ENCODE measurements around the gene RASAL2. TPM values are rescaled to one million over a fixed set of nuclear protein-coding genes. Genes with fewer than 3 reads are reported as not detected.

The RASAL2 gene
- total and polyA plus RNA-seq, 9 of the 15 experiments (the other 6 are each of a cell fraction or from before 2014, with no cell fraction given), result 0.13 to 1.0 (median 0.62) TPM

GRCh38 chr1:178310685-178311105 is 216.8 kb downstream of the RASAL2 start (continued):
- TF ChIP-seq RHOXF2B (CRISPR knock-in tag; conservative IDR thresholded peaks at IDR 0.05), result no peak
- TF ChIP-seq HDAC1 (IDR thresholded peaks at IDR 0.05), result no peak
- no peak for TF ChIP-seq ZNF717 (CRISPR knock-in tag; IDR thresholded peaks at IDR 0.05)
- no peak for TF ChIP-seq HMG20A (CRISPR knock-in tag; conservative IDR thresholded peaks at IDR 0.05)
- no peak for TF ChIP-seq NONO (IDR thresholded peaks at IDR 0.05; ENCODE audit: low read depth in 2 of 2, low read length in 1 of 2)
- no peak for TF ChIP-seq FOXJ2 (tag; IDR thresholded peaks at IDR 0.05)
- no peak for TF ChIP-seq ZNF253 (CRISPR knock-in tag; conservative IDR thresholded peaks at IDR 0.05)
- no peak for TF ChIP-seq MYNN (IDR thresholded peaks at IDR 0.05)
- TF ChIP-seq MYNN (CRISPR knock-in tag; IDR thresholded peaks at IDR 0.05), result no peak
- TF ChIP-seq NBN (IDR thresholded peaks at IDR 0.05; ENCODE audit: low read depth), result no peak
- TF ChIP-seq HEY1 (CRISPR knock-in tag; IDR thresholded peaks at IDR 0.05; ENCODE audit: borderline replicate concordance), result no peak
- TF ChIP-seq, protein P1, sequence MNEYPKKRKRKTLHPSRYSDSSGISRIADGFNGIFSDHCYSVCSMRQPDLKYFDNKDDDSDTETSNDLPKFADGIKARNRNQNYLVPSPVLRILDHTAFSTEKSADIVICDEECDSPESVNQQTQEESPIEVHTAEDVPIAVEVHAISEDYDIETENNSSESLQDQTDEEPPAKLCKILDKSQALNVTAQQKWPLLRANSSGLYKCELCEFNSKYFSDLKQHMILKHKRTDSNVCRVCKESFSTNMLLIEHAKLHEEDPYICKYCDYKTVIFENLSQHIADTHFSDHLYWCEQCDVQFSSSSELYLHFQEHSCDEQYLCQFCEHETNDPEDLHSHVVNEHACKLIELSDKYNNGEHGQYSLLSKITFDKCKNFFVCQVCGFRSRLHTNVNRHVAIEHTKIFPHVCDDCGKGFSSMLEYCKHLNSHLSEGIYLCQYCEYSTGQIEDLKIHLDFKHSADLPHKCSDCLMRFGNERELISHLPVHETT (CRISPR knock-in tag; conservative IDR thresholded peaks at IDR 0.05 in 1 of 2, IDR thresholded peaks at IDR 0.05 in 1 of 2), result no peak
- TF ChIP-seq RB1 (IDR thresholded peaks at IDR 0.05; ENCODE audit: low read depth), result peak; percentile 17; the same call in 1 of the 2 replicates
- no peak for TF ChIP-seq SMARCC2 (IDR thresholded peaks at IDR 0.05; ENCODE audit: low read depth)
- TF ChIP-seq RCOR1 (IDR thresholded peaks at IDR 0.05; ENCODE audit: borderline replicate concordance in 1 of 2, low read depth in 2 of 2, low read length in 2 of 2), result no peak
- TF ChIP-seq XRCC3 (IDR thresholded peaks at IDR 0.05), result no peak
- TF ChIP-seq ZNF511 (CRISPR knock-in tag; IDR thresholded peaks at IDR 0.05), result no peak
- peak; percentile 42; the same call in 1 of the 2 replicates for TF ChIP-seq DEAF1 (CRISPR knock-in tag; IDR thresholded peaks at IDR 0.05)
- no peak for TF ChIP-seq EWSR1 (IDR thresholded peaks at IDR 0.05; ENCODE audit: borderline replicate concordance, low read depth, partially characterized antibody)
- TF ChIP-seq, protein P2, sequence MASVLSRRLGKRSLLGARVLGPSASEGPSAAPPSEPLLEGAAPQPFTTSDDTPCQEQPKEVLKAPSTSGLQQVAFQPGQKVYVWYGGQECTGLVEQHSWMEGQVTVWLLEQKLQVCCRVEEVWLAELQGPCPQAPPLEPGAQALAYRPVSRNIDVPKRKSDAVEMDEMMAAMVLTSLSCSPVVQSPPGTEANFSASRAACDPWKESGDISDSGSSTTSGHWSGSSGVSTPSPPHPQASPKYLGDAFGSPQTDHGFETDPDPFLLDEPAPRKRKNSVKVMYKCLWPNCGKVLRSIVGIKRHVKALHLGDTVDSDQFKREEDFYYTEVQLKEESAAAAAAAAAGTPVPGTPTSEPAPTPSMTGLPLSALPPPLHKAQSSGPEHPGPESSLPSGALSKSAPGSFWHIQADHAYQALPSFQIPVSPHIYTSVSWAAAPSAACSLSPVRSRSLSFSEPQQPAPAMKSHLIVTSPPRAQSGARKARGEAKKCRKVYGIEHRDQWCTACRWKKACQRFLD (CRISPR knock-in tag; IDR thresholded peaks at IDR 0.05), result no peak

All from K562 (cell line).